ENCODE data around the gene KIAA1328. TPM values are rescaled to one million over a fixed set of nuclear protein-coding genes. Genes with fewer than 3 reads are reported as not detected.
A peak's percentile ranks its signal among the peaks of the same experiment; 100 is the strongest.
"Not testable (repeated sequence)": the region's sequence is repeated elsewhere in the genome, so short reads cannot be mapped to it uniquely, and the experiment has no call there.

KIAA1328 gene
- total RNA-seq, 1 donor from 2014 or later, result 5.8 TPM

DNA sequence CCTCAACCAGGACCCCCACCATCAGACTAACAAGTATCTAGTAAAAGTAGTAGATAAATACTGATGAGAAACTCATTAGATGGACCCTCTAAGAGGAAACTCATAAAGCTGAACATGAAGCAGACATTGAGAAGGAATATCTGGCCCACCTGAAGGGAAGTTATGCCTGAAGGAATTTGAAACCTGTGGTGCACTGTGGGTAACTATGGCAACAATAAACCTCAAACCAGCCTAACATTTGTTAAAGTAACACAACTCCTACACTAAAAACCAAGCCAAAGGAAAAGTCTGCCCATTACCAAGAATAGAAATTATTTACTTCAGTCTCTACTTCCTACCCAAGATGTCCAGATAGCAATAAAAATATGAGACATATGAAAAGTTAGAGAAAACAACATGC, 43.4 kb downstream of the KIAA1328 start:
- no peak for DNase-seq (ENCODE audit: low read depth)
- no peak overlapping the region for H3K4me3 ChIP-seq (ENCODE audit: low read depth, low read length)
- H3K27me3 ChIP-seq (ENCODE audit: control insufficient read depth, insufficient read depth, low read length), result no peaks in the 10 kb centered on the region
- no peaks in the 10 kb centered on the region for H3K36me3 ChIP-seq (ENCODE audit: control insufficient read depth, insufficient read depth, low read length)
- no peak for FAIRE-seq
- TF ChIP-seq, protein P1, sequence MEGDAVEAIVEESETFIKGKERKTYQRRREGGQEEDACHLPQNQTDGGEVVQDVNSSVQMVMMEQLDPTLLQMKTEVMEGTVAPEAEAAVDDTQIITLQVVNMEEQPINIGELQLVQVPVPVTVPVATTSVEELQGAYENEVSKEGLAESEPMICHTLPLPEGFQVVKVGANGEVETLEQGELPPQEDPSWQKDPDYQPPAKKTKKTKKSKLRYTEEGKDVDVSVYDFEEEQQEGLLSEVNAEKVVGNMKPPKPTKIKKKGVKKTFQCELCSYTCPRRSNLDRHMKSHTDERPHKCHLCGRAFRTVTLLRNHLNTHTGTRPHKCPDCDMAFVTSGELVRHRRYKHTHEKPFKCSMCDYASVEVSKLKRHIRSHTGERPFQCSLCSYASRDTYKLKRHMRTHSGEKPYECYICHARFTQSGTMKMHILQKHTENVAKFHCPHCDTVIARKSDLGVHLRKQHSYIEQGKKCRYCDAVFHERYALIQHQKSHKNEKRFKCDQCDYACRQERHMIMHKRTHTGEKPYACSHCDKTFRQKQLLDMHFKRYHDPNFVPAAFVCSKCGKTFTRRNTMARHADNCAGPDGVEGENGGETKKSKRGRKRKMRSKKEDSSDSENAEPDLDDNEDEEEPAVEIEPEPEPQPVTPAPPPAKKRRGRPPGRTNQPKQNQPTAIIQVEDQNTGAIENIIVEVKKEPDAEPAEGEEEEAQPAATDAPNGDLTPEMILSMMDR (IDR thresholded peaks at IDR 0.05; ENCODE audit: insufficient read depth, low read length, severe bottlenecking), result no peak

DNA sequence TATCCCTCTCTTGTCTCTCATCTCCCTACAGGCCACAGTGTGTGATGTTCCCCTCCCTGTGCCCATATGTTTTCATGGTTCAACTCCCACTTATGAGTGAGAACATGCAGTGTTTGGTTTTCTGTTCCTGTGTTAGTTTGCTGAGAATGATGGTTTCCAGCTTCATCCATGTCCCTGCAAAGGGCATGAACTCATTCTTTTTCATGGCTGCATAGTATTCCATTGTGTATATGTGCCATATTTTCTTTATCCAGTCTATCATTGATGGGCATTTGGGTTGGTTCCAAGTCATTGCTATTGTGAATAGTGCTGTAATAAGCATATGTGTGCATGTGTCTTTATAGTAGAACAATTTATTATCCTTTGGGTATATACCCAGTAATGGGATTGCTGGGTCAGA, 44.9 kb downstream of the KIAA1328 start:
- not testable (repeated sequence) for H3K36me3 ChIP-seq (ENCODE audit: control insufficient read depth, insufficient read depth, low read length); H3K27me3 ChIP-seq (ENCODE audit: control insufficient read depth, insufficient read depth, low read length); FAIRE-seq; DNase-seq (ENCODE audit: low read depth); H3K4me3 ChIP-seq (ENCODE audit: low read depth, low read length)

DNA sequence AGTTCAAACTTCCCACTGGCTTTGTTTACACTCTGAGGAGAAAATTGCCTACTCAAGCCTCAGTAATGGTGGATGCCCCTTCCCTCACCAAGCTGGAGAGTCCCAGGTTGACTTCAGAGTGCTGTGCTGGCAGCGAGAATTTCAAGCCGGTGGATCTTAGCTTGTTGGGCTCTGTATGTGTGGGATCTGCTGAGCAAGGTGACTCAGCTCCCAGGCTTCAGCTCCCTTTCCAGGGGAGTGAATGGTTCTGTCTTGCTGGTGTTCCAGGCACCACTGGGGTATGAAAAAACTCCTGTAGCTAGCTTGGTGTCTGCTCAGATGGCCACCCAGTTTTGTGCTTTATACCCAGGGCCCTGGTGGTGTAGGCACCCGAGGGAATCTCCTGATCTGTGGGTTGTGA, 50.9 kb downstream of the KIAA1328 start:
- not testable (repeated sequence) for H3K36me3 ChIP-seq (ENCODE audit: control insufficient read depth, insufficient read depth, low read length); DNase-seq (ENCODE audit: low read depth); H3K4me3 ChIP-seq (ENCODE audit: low read depth, low read length); H3K27me3 ChIP-seq (ENCODE audit: control insufficient read depth, insufficient read depth, low read length)
- peak; percentile 88 for FAIRE-seq

DNA sequence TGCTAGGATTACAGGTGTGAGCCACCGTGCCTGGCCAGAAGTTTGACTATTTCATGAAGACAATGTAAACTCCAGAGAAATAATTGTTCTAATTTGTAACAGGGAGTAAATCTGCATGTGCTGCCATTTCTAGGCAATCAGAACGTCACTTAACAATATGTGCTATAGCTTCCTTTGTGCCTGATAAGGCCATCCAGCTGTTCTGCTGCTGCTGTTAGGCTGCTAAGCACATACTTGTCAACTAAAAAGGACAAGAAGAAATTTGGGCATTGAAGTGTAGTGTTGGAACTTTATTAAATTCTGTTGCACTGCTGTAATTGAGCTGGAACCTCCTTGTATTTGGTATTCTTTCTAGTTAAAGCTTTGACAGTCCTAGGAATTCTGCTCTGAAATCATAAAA, 57.1 kb downstream of the KIAA1328 start:
- H3K36me3 ChIP-seq (ENCODE audit: control insufficient read depth, insufficient read depth, low read length), result no peaks in the 10 kb centered on the region
- no peak for DNase-seq (ENCODE audit: low read depth)
- no peaks in the 10 kb centered on the region for H3K27me3 ChIP-seq (ENCODE audit: control insufficient read depth, insufficient read depth, low read length)
- no peak for FAIRE-seq
- no peak overlapping the region for H3K4me3 ChIP-seq (ENCODE audit: low read depth, low read length)
- TF ChIP-seq, protein P1 (IDR thresholded peaks at IDR 0.05; ENCODE audit: insufficient read depth, low read length, severe bottlenecking), result no peak

DNA sequence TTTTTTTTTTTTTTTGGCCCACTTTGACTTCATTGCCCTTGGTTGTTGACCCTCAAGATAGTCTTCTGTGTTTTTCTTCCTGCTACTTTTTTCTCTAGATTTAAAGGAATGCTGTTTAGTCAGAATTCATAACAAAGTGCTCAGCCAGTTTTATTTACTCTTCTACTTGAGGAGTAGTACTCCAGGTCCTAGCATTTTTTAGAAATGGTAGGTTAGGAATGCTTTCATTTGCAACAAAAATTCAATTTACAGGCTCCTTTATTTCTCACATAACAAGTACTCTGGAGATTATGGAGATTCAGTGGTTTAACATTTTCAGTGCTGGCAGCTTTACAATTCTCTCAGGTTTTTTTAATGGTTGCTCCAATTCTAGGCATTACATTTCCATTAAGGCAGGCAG, 58.2 kb downstream of the KIAA1328 start:
- no peaks in the 10 kb centered on the region for H3K36me3 ChIP-seq (ENCODE audit: control insufficient read depth, insufficient read depth, low read length)
- TF ChIP-seq, protein P1 (IDR thresholded peaks at IDR 0.05; ENCODE audit: insufficient read depth, low read length, severe bottlenecking), result no peak
- DNase-seq (ENCODE audit: low read depth) (no peak), FAIRE-seq (no peak)
- H3K27me3 ChIP-seq (ENCODE audit: control insufficient read depth, insufficient read depth, low read length), result no peaks in the 10 kb centered on the region
- H3K4me3 ChIP-seq (ENCODE audit: low read depth, low read length), result no peak overlapping the region

DNA sequence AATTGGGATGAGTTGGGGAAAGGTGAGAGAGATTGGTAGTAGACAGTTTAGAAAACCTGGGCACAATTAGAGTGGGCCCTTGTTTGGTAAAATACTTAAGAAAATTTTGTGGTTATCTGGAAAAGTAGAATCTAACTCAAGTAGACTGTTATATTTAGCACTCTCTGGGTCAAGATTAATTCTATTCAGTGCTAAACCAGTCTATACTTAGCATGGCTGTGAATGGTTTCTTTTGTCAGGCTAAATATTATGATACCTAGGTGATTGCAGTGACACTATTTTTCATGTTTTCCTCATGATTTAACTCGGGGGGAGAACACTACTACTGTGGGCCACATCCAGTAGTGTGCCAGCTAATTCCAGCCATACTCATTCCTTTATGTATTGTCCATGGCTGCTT, 58.9 kb downstream of the KIAA1328 start:
- TF ChIP-seq, protein P1 (IDR thresholded peaks at IDR 0.05; ENCODE audit: insufficient read depth, low read length, severe bottlenecking), result no peak
- Histone ChIP-seq H3K36me3 (ENCODE audit: control insufficient read depth, insufficient read depth, low read length) (no peaks in the 10 kb centered on the region), H3K27me3 (ENCODE audit: control insufficient read depth, insufficient read depth, low read length) (no peaks in the 10 kb centered on the region), H3K4me3 (ENCODE audit: low read depth, low read length) (no peak overlapping the region)
- FAIRE-seq (no peak), DNase-seq (ENCODE audit: low read depth) (no peak)

DNA sequence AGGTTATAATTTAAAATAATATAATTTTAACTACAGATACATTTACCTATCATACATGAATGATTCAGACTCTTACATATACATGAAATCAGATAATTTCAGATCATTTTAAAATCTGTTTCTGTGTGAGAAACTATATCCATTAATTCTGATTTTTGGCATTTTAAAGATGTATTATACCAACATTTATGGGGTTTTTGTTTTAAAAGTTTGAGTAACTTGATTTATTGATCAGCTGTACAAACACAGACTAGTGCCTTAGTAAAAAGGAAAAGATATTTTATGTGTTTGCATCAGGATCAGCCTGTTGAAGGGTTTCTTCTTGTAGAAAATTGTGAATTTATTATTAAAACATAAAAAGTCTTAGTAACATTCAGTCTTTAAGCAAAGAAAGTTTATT, 59.9 kb downstream of the KIAA1328 start:
- no peak for DNase-seq (ENCODE audit: low read depth)
- FAIRE-seq, result no peak

More for the DNA sequence above, 59.9 kb downstream of the KIAA1328 start:
- H3K36me3 ChIP-seq (ENCODE audit: control insufficient read depth, insufficient read depth, low read length), result no peaks in the 10 kb centered on the region
- no peak overlapping the region for H3K4me3 ChIP-seq (ENCODE audit: low read depth, low read length)
- H3K27me3 ChIP-seq (ENCODE audit: control insufficient read depth, insufficient read depth, low read length), result no peaks in the 10 kb centered on the region
- TF ChIP-seq, protein P1 (IDR thresholded peaks at IDR 0.05; ENCODE audit: insufficient read depth, low read length, severe bottlenecking), result no peak
